HUES64 (cell line): ENCODE results near the gene PRKAB1.

Experiments used
- H3K27ac ChIP-seq: 2 replicates; pipeline ENCODE4 v1.7.0; 2013; ENCODE audit warnings: low read depth, low read length, inconsistent platforms
- H3K27me3 ChIP-seq: 2 replicates; pipeline ENCODE4 v1.6.1; 2013; ENCODE audit warnings: mild to moderate bottlenecking, low read length; ENCODE audit not compliant: insufficient read depth
- H3K36me3 ChIP-seq: 2 replicates; pipeline ENCODE4 v1.6.1; 2013; ENCODE audit warnings: mild to moderate bottlenecking, low read length; ENCODE audit not compliant: insufficient read depth
- H3K4me1 ChIP-seq: 2 replicates; pipeline ENCODE4 v1.6.1; 2013; ENCODE audit warnings: mild to moderate bottlenecking, low read length, moderate library complexity; ENCODE audit not compliant: insufficient read depth
- H3K4me3 ChIP-seq: 2 replicates; pipeline ENCODE4 v1.5.1; 2013; ENCODE audit warnings: mild to moderate bottlenecking, low read length, moderate library complexity
- H3K9ac ChIP-seq: 2 replicates; pipeline ENCODE4 v1.6.1; 2013; ENCODE audit warnings: mild to moderate bottlenecking, low read depth, low read length
- H3K9me3 ChIP-seq: 2 replicates; pipeline ENCODE4 v1.6.1; 2013; ENCODE audit warnings: low read depth, low read length; ENCODE audit not compliant: insufficient read depth
- WGBS: fragments of 150-250, 120-280 bp; methylation state at CpG from one replicate; pipeline ENCODE4 v1.1.7; 2013; ENCODE audit warnings: missing lambda C conversion rate; 5-methylcytosine and 5-hydroxymethylcytosine counted together

PRKAB1 gene

GRCh38 chr12:119714614-119715267 is 46.8 kb downstream of the PRKAB1 start:
- H3K4me3 ChIP-seq: no peak overlapping the region
- H3K9ac ChIP-seq: no peak overlapping the region
- 94% methylated on average over 4 of the region's 4 CpGs for WGBS
- no peaks in the 10 kb centered on the region for H3K27me3 ChIP-seq
- H3K4me1 ChIP-seq: no peaks in the 10 kb centered on the region
- peaks cover 92% of the 10 kb centered on the region for H3K36me3 ChIP-seq
- no peaks in the 10 kb centered on the region for H3K9me3 ChIP-seq
- H3K27ac ChIP-seq: no peak overlapping the region

GRCh38 chr12:119715268-119715620 is 47.3 kb downstream of the PRKAB1 start:
- Histone ChIP-seq H3K4me3 (no peak overlapping the region), H3K4me1 (no peaks in the 10 kb centered on the region), H3K36me3 (peaks cover 92% of the 10 kb centered on the region), H3K27ac (no peak overlapping the region), H3K9me3 (no peaks in the 10 kb centered on the region), H3K27me3 (no peaks in the 10 kb centered on the region), H3K9ac (no peak overlapping the region)
- 94% methylated on average over 3 of the region's 3 CpGs for WGBS

- no peak overlapping the region for H3K9ac ChIP-seq
- H3K36me3 ChIP-seq: peaks cover 80% of the 10 kb centered on the region
Observed at GRCh38 chr12:119718141-119718540, 50.2 kb downstream of the PRKAB1 start.

GRCh38 chr12:119720349-119720748 is 52.4 kb downstream of the PRKAB1 start:
- no peaks in the 10 kb centered on the region for H3K9me3 ChIP-seq
- no peaks in the 10 kb centered on the region for H3K27me3 ChIP-seq
- no peak overlapping the region for H3K4me3 ChIP-seq
- H3K27ac ChIP-seq: no peak overlapping the region
- no peaks in the 10 kb centered on the region for H3K4me1 ChIP-seq
- peaks cover 61% of the 10 kb centered on the region for H3K36me3 ChIP-seq
- H3K9ac ChIP-seq: no peak overlapping the region

More at GRCh38 chr12:119718141-119718540, 50.2 kb downstream of the PRKAB1 start:
- no peaks in the 10 kb centered on the region for H3K4me1 ChIP-seq
- 97% methylated on average over 17 of the region's 17 CpGs for WGBS
- H3K27me3 ChIP-seq: no peaks in the 10 kb centered on the region
- no peaks in the 10 kb centered on the region for H3K9me3 ChIP-seq
- H3K27ac ChIP-seq: no peak overlapping the region
- H3K4me3 ChIP-seq: no peak overlapping the region

- Histone ChIP-seq H3K4me3 (no peak overlapping the region), H3K27ac (no peak overlapping the region), H3K27me3 (no peaks in the 10 kb centered on the region), H3K36me3 (peaks cover 58% of the 10 kb centered on the region), H3K9me3 (no peaks in the 10 kb centered on the region), H3K9ac (no peak overlapping the region), H3K4me1 (no peaks in the 10 kb centered on the region)
- 96% methylated on average over 4 of the region's 4 CpGs for WGBS
Observed at GRCh38 chr12:119721306-119721705, 53.4 kb downstream of the PRKAB1 start.

- Histone ChIP-seq H3K36me3 (peaks cover 57% of the 10 kb centered on the region), H3K27ac (no peak overlapping the region), H3K27me3 (no peaks in the 10 kb centered on the region), H3K4me3 (no peak overlapping the region), H3K4me1 (no peaks in the 10 kb centered on the region), H3K9ac (no peak overlapping the region), H3K9me3 (no peaks in the 10 kb centered on the region)
- 95% methylated on average over 4 of the region's 4 CpGs for WGBS
Observed at GRCh38 chr12:119725523-119725922, 57.6 kb downstream of the PRKAB1 start.

GRCh38 chr12:119727600-119728443 is 59.9 kb downstream of the PRKAB1 start:
- Histone ChIP-seq H3K4me3 (no peak overlapping the region), H3K36me3 (peaks cover 50% of the 10 kb centered on the region), H3K9me3 (no peaks in the 10 kb centered on the region), H3K9ac (no peak overlapping the region), H3K27me3 (no peaks in the 10 kb centered on the region), H3K27ac (no peak overlapping the region), H3K4me1 (no peaks in the 10 kb centered on the region)
- WGBS: 98% methylated on average over 3 of the region's 3 CpGs

GRCh38 chr12:119728444-119728745 is 60.5 kb downstream of the PRKAB1 start:
- no peak overlapping the region for H3K4me3 ChIP-seq
- no peaks in the 10 kb centered on the region for H3K27me3 ChIP-seq
- peaks cover 53% of the 10 kb centered on the region for H3K36me3 ChIP-seq
- H3K9me3 ChIP-seq: no peaks in the 10 kb centered on the region
- no peaks in the 10 kb centered on the region for H3K4me1 ChIP-seq
- 93% methylated on average over 6 of the region's 6 CpGs for WGBS
- no peak overlapping the region for H3K27ac ChIP-seq
- no peak overlapping the region for H3K9ac ChIP-seq

GRCh38 chr12:119729871-119730270 is 61.9 kb downstream of the PRKAB1 start:
- Histone ChIP-seq H3K9ac (no peak overlapping the region), H3K4me1 (no peaks in the 10 kb centered on the region), H3K9me3 (no peaks in the 10 kb centered on the region), H3K27me3 (no peaks in the 10 kb centered on the region), H3K27ac (no peak overlapping the region), H3K4me3 (no peak overlapping the region), H3K36me3 (peaks cover 67% of the 10 kb centered on the region)
- 96% methylated on average over 6 of the region's 8 CpGs for WGBS

- Histone ChIP-seq H3K27ac (no peak overlapping the region), H3K27me3 (no peaks in the 10 kb centered on the region), H3K4me1 (no peaks in the 10 kb centered on the region), H3K9me3 (no peaks in the 10 kb centered on the region), H3K9ac (no peak overlapping the region), H3K4me3 (no peak overlapping the region), H3K36me3 (peaks cover 72% of the 10 kb centered on the region)
- WGBS: 96% methylated on average over 13 of the region's 13 CpGs
Observed at GRCh38 chr12:119730381-119730780, 62.4 kb downstream of the PRKAB1 start.
